H9 (cell line): Measurements from ENCODE around the gene SYCE3. TPM values are rescaled to one million over a fixed set of nuclear protein-coding genes. Genes with fewer than 3 reads are reported as not detected.

Experiments used
- DNase-seq: peaks from one replicate; pipeline ENCODE4 v3.0.0-alpha.2; 2017
- H2AFZ ChIP-seq: one replicate; pipeline ENCODE4 v1.6.1; 2013; ENCODE audit warnings: mild to moderate bottlenecking, low read length, control low read depth, moderate library complexity
- H2AK5ac ChIP-seq: 2 replicates; pipeline ENCODE4 v1.6.1; 2013; ENCODE audit warnings: low read length, control low read depth, mixed read lengths; ENCODE audit not compliant: insufficient read length
- H2BK120ac ChIP-seq: one replicate; pipeline ENCODE4 v1.6.1; 2013; ENCODE audit warnings: low read depth, mild to moderate bottlenecking, low read length, control low read depth, inconsistent platforms; ENCODE audit not compliant: poor library complexity, severe bottlenecking
- H2BK12ac ChIP-seq: 2 replicates; pipeline ENCODE4 v1.6.1; 2013; ENCODE audit warnings: low read length, control low read depth, mixed read lengths, low read depth; ENCODE audit not compliant: insufficient read length
- H2BK15ac ChIP-seq: 2 replicates; pipeline ENCODE4 v1.6.1; 2013; ENCODE audit warnings: low read depth, low read length, control low read depth
- H2BK20ac ChIP-seq: one replicate; pipeline ENCODE4 v1.6.1; 2013; ENCODE audit warnings: low read depth, mild to moderate bottlenecking, low read length, control low read depth, inconsistent platforms; ENCODE audit not compliant: poor library complexity, severe bottlenecking
- H2BK5ac ChIP-seq: 2 replicates; pipeline ENCODE4 v1.6.1; 2013; ENCODE audit warnings: low read length, control low read depth, mixed read lengths; ENCODE audit not compliant: insufficient read length
- H3K14ac ChIP-seq: 2 replicates; pipeline ENCODE4 v1.6.1; 2013; ENCODE audit warnings: low read length, control low read depth; ENCODE audit not compliant: insufficient read depth
- H3K18ac ChIP-seq: 2 replicates; pipeline ENCODE4 v1.6.1; 2013; ENCODE audit warnings: low read depth, mild to moderate bottlenecking, mixed read lengths, low read length, control low read depth; ENCODE audit not compliant: insufficient read length
- H3K23ac ChIP-seq: 2 replicates; pipeline ENCODE4 v1.6.1; 2013; ENCODE audit warnings: low read length, control low read depth, mixed read lengths, low read depth; ENCODE audit not compliant: insufficient read length
- H3K23me2 ChIP-seq: 2 replicates; pipeline ENCODE4 v1.6.1; 2013; ENCODE audit warnings: low read depth, mild to moderate bottlenecking, mixed read lengths, low read length, control low read depth; ENCODE audit not compliant: insufficient read length, poor library complexity, severe bottlenecking
- H3K27ac ChIP-seq: 2 replicates; pipeline ENCODE4 v1.5.1; 2013; ENCODE audit warnings: low read length, control low read depth, mixed read lengths, low read depth; ENCODE audit not compliant: insufficient read length
- H3K27me3 ChIP-seq: 2 replicates; pipeline ENCODE4 v1.6.1; 2013; ENCODE audit warnings: low read length, control low read depth, inconsistent platforms; ENCODE audit not compliant: insufficient read depth
- H3K4ac ChIP-seq: 2 replicates; pipeline ENCODE4 v1.6.1; 2013; ENCODE audit warnings: low read depth, mild to moderate bottlenecking, control low read depth, inconsistent platforms, low read length, moderate library complexity
- H3K4me1 ChIP-seq: 2 replicates; pipeline ENCODE4 v1.6.1; 2013; ENCODE audit warnings: low read length, control low read depth, inconsistent platforms; ENCODE audit not compliant: insufficient read depth
- H3K4me2 ChIP-seq: 2 replicates; pipeline ENCODE4 v1.6.1; 2013; ENCODE audit warnings: low read length, control low read depth, mixed read lengths; ENCODE audit not compliant: insufficient read length, insufficient read depth
- H3K56ac ChIP-seq: 2 replicates; pipeline ENCODE4 v1.6.1; 2013; ENCODE audit warnings: low read depth, mild to moderate bottlenecking, mixed read lengths, low read length, control low read depth; ENCODE audit not compliant: insufficient read length
- H3K79me1 ChIP-seq: 2 replicates; pipeline ENCODE4 v1.6.1; 2013; ENCODE audit warnings: low read depth, mild to moderate bottlenecking, moderate library complexity, low read length, control low read depth, inconsistent platforms; ENCODE audit not compliant: insufficient read depth, poor library complexity, severe bottlenecking
- H3K79me2 ChIP-seq: 2 replicates; pipeline ENCODE4 v1.6.1; 2013; ENCODE audit warnings: low read length, control low read depth, inconsistent platforms; ENCODE audit not compliant: insufficient read depth
- H3K9ac ChIP-seq: 2 replicates; pipeline ENCODE4 v1.6.1; 2013; ENCODE audit warnings: low read length, control low read depth, mixed read lengths; ENCODE audit not compliant: insufficient read length; ENCODE audit errors: extremely low read depth
- H3K9me3 ChIP-seq: one replicate; pipeline ENCODE4 v1.6.1; 2013; ENCODE audit warnings: low read depth, low read length, inconsistent platforms; ENCODE audit not compliant: control insufficient read depth
- H3T11ph ChIP-seq: one replicate; pipeline ENCODE4 v1.6.1; 2013; ENCODE audit warnings: mild to moderate bottlenecking, low read length, control low read depth, inconsistent platforms
- H4K20me1 ChIP-seq: one replicate; pipeline ENCODE4 v1.6.1; 2013; ENCODE audit not compliant: control insufficient read depth, insufficient read length, insufficient read depth
- H4K5ac ChIP-seq: 2 replicates; pipeline ENCODE4 v1.6.1; 2013; ENCODE audit warnings: low read depth, mild to moderate bottlenecking, mixed read lengths, low read length, control low read depth; ENCODE audit not compliant: insufficient read length
- H4K8ac ChIP-seq: replicated peaks from 2 replicates; pipeline ENCODE4 v1.6.1; 2013; ENCODE audit warnings: low read length, control low read depth, mixed read lengths, low read depth; ENCODE audit not compliant: insufficient read length
- H4K91ac ChIP-seq: 2 replicates; pipeline ENCODE4 v1.6.1; 2013; ENCODE audit warnings: low read depth, mild to moderate bottlenecking, moderate library complexity, mixed read lengths, low read length, control low read depth; ENCODE audit not compliant: insufficient read length
- H3K27ac Mint-ChIP-seq, 3 experiments: 2 replicates in 2 of 3; 3 replicates in 1 of 3; pipeline ENCODE4 v1.8.0; 2020 to 2021; ENCODE audit warnings: mixed read lengths in 3 of 3, mild to moderate bottlenecking in 1 of 3, moderate library complexity in 1 of 3
- H3K27me3 Mint-ChIP-seq: 2 replicates; pipeline ENCODE4 v1.8.0; 2021; ENCODE audit warnings: low read depth, mild to moderate bottlenecking, moderate library complexity, mixed read lengths
- H3K36me3 Mint-ChIP-seq, 3 experiments: 2 replicates in 2 of 3; 3 replicates in 1 of 3; pipeline ENCODE4 v1.8.0; 2020 to 2021; ENCODE audit warnings: low read depth in 3 of 3, mixed read lengths in 3 of 3; ENCODE audit not compliant: insufficient read depth in 1 of 3
- H3K4me1 Mint-ChIP-seq, 2 experiments: 2 replicates each; pipeline ENCODE4 v1.8.0; 2020; ENCODE audit warnings: mixed read lengths in 2 of 2
- H3K4me3 Mint-ChIP-seq, 2 experiments: 2 replicates in 1 of 2; 3 replicates in 1 of 2; pipeline ENCODE4 v1.8.0; 2020 to 2021; ENCODE audit warnings: mild to moderate bottlenecking in 2 of 2, mixed read lengths in 2 of 2, moderate library complexity in 1 of 2
- H3K9me3 Mint-ChIP-seq, 2 experiments: 2 replicates in 1 of 2; 3 replicates in 1 of 2; pipeline ENCODE4 v1.8.0; 2020; ENCODE audit warnings: mild to moderate bottlenecking in 2 of 2, mixed read lengths in 2 of 2, moderate library complexity in 1 of 2
- WGBS: extraction: QIAGEN DNeasy Blood & Tissue Kit; methylation state at CpG from one replicate; pipeline ENCODE4 v1.1.7; 2013; ENCODE audit warnings: missing lambda C conversion rate, low lambda C conversion rate, mixed read lengths; ENCODE audit not compliant: insufficient read length; ENCODE audit errors: extremely low coverage; 5-methylcytosine and 5-hydroxymethylcytosine counted together
- total RNA-seq: library from RNA; stranded (reverse); gene quantifications from 2 replicates; pipeline ENCODE4 v1.2.1, GENCODE V29; 2021
- TF ChIP-seq, protein P1 (sequence below): fragments of 200-600 bp; sonication (generic); conservative IDR thresholded peaks from 3 replicates; pipeline ENCODE4 v1.8.0; 2021; ENCODE audit warnings: antibody characterized with exemption, mild to moderate bottlenecking

Gene SYCE3
- total RNA-seq, 1 experiment from 2014 or later: 0.85 TPM

DNA sequence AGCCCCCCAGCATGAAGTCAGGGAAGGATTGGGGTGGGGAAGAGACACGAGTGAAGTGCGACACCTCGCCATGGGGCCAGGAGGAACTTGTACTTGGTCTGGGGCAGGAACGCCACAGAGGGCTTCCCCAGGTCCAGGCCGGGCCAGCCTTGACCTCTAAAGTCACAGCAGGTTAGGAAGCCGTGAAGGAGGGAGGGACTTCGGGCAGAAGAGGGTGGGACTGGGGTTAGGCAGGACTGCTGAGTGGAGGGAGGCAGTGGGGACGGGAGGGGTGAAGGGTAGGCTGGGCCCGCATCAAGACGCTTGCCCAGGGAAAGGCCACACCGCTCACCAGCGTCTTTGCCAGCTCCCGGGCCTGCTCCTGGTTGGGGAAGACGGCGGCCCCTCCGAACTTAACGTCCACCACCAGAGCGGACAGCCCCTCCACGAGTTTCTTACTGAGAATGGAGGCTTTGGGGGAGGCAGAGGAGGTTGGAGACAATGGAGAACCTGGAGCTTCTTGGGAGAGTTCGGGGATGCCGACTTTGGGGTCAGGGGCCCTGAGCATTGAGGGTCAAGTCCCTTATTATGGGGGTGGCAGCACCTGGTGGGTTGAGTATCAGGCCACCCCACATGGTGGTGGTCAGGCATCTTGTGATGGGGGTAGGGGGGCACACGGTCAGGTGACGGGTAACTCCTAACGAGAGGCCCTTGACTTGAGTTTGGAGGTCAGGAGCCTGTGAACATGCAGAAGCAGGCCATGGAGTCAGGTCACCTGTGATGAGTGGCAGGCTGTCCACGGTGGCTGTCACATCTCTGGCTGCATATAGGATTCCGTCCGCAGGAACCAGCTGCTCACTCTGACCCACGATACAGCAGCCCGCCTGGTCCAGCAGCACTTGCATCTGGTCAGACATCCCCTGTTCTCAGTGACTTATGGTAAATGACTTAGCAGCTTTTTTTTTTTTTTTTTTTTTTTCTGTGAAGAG is 35.6 kb downstream of the SYCE3 start:
- no peak overlapping the region for H3K23ac ChIP-seq
- peaks cover 18% of the 10 kb centered on the region for H3K23me2 ChIP-seq
- H3K79me1 ChIP-seq: no peaks in the 10 kb centered on the region
- no peak overlapping the region for H2BK15ac ChIP-seq
- H3K4me3 Mint-ChIP-seq: peak overlapping the region; percentile 67 to 79
- no peak overlapping the region for H3K9ac ChIP-seq
- no peak overlapping the region for H3K18ac ChIP-seq
- no peaks in the 10 kb centered on the region; a peak in 1 of 5 replicates for H3K9me3 Mint-ChIP-seq
- H3K9me3 ChIP-seq: no peaks in the 10 kb centered on the region
- H2BK120ac ChIP-seq: no peak overlapping the region
- H3K79me2 ChIP-seq: no peaks in the 10 kb centered on the region
- H3K14ac ChIP-seq: no peak overlapping the region
- H3K27ac Mint-ChIP-seq: no peak overlapping the region
- no peak overlapping the region for H4K5ac ChIP-seq
- DNase-seq: peak; percentile 88
- H3K4me1 Mint-ChIP-seq: peaks cover 11 to 17% of the 10 kb centered on the region in 2 experiments
- H2AFZ ChIP-seq: no peak overlapping the region
- H3K27me3 ChIP-seq: peaks cover 34% of the 10 kb centered on the region; the same call in 1 of the 2 replicates
- no peak overlapping the region for H3K27ac ChIP-seq
- no peak overlapping the region for H2BK12ac ChIP-seq
- H4K91ac ChIP-seq: no peak overlapping the region
- peaks cover 51% of the 10 kb centered on the region for H3K27me3 Mint-ChIP-seq
- H3K56ac ChIP-seq: no peak overlapping the region
- H4K8ac ChIP-seq: no peak overlapping the region
- peaks cover 3% of the 10 kb centered on the region; the same call in 1 of the 2 replicates for H3K4me1 ChIP-seq
- WGBS: no CpG with 5 or more reads among the region's 29 CpGs
- H4K20me1 ChIP-seq: no peaks in the 10 kb centered on the region
- H2BK5ac ChIP-seq: no peak overlapping the region
- TF ChIP-seq, protein P1, sequence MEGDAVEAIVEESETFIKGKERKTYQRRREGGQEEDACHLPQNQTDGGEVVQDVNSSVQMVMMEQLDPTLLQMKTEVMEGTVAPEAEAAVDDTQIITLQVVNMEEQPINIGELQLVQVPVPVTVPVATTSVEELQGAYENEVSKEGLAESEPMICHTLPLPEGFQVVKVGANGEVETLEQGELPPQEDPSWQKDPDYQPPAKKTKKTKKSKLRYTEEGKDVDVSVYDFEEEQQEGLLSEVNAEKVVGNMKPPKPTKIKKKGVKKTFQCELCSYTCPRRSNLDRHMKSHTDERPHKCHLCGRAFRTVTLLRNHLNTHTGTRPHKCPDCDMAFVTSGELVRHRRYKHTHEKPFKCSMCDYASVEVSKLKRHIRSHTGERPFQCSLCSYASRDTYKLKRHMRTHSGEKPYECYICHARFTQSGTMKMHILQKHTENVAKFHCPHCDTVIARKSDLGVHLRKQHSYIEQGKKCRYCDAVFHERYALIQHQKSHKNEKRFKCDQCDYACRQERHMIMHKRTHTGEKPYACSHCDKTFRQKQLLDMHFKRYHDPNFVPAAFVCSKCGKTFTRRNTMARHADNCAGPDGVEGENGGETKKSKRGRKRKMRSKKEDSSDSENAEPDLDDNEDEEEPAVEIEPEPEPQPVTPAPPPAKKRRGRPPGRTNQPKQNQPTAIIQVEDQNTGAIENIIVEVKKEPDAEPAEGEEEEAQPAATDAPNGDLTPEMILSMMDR: no peak
- no peak overlapping the region for H3T11ph ChIP-seq
- H3K36me3 Mint-ChIP-seq: peaks cover 2 to 16% (median 14%) of the 10 kb centered on the region in 3 experiments; a peak in 5 of 7 replicates
- H2BK20ac ChIP-seq: no peak overlapping the region
- H3K4me2 ChIP-seq: peak overlapping the region; percentile 70
- H2AK5ac ChIP-seq: no peak overlapping the region
- H3K4ac ChIP-seq: no peak overlapping the region
